ENCODE data around the gene PRKCE.

PRKCE gene

GRCh38 chr2:46071074-46071473 lies 419.6 kb downstream of the PRKCE start:
- no peak overlapping the region for H3K27ac ChIP-seq
- no peak for DNase-seq (ENCODE audit: low read depth, low spot score)

DNA sequence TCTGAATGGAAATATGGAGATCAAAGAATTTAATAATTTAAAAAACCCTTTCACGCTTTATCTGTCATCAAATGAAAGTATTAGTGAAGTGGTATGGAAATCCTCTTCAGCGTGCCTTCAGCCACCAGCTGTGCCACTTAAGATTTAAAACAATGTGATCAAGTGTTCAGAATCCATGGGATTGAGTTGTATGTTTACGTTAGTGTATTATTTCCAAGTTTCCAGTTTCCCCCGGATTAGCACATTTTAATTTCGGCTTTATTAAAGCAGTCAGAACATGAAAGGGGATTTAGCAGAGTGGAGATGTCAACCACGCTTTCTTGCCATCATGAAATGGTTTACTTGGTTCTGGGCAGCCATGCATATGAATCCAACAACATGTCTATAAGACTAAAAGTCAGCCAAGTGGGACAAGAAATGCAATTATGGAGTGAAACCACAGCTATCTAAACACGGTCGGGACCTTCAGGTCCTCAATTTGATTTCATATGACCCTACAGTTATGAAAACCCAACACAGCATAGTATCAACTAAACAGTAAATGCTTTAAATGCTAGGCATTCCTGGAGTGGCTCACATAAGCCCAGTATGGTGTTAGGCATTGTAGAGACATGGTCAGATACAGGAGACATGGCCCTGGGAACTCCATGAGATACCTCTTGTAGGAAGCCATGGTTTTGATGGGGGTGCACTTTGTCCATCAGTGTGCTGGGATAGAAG lies 420.8 kb downstream of the PRKCE start:
- no peak for DNase-seq (ENCODE audit: low read depth, low spot score)
- H3K27ac ChIP-seq = no peak overlapping the region

- peak overlapping the region; percentile 36 for H3K27ac ChIP-seq
- DNase-seq (ENCODE audit: low read depth, low spot score) = peak; percentile 39
Observed at GRCh38 chr2:46073540-46074046, 422.1 kb downstream of the PRKCE start.

DNA sequence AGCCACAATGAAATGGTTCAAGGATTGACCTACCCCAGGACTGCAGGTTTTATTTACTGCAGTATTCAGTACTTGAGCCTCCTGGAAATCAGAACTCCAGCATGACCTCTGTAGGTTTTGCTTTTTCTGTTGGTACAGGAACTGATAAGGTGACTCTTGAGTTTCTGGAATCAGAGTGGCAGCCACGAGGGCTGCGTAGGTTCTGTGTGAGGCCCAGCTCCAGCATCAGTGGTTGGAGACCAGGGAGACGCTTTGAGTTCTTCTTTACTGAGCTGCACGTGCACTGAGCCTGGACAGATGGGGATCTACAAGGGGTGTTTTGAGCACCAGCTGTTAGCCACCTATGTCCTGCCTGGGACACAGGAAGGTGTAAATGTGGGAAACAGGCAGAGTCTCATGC lies 423.0 kb downstream of the PRKCE start:
- no peak overlapping the region for H3K27ac ChIP-seq
- no peak for DNase-seq (ENCODE audit: low read depth, low spot score)

DNA sequence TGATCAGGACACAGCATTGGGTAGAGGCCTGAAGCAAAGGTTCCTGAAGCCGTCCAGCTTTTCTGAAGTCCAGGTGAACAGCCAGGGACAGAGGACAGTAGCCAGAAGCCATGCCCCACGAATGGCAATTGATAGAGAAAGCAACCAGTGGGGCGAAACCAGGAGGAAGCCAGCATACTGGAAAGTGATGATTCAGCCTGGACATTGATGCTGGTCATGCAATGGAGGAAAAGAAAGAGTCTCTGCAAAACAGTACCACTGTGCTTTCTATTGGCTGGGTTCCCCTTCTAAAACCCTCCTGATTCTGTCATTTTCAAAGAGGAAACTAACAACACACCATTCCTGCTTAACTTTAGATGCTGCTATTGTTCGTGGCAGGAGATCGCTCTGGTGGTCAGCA lies 424.4 kb downstream of the PRKCE start:
- no peak for DNase-seq (ENCODE audit: low read depth, low spot score)
- H3K27ac ChIP-seq = no peak overlapping the region

DNA sequence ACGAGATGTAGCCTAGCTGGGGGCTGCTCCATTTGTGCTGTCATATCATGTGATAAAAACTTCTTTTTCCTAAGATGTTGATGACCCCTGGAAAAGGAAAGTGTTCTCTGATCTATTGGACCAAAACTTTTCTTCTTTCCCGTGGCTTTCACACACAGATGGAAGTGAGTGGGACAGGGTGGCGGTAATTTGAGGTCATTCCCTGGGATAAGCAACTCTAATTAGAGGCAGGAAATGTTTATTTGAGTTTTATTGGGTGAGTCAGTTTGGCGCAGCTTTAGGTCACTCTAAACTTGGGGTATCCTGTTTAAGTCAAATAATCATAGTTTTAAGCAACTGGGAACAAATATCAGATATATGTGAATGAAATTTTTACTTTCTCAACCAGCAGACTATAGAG lies 424.8 kb downstream of the PRKCE start:
- H3K27ac ChIP-seq = no peak overlapping the region
- DNase-seq (ENCODE audit: low read depth, low spot score) = no peak

DNA sequence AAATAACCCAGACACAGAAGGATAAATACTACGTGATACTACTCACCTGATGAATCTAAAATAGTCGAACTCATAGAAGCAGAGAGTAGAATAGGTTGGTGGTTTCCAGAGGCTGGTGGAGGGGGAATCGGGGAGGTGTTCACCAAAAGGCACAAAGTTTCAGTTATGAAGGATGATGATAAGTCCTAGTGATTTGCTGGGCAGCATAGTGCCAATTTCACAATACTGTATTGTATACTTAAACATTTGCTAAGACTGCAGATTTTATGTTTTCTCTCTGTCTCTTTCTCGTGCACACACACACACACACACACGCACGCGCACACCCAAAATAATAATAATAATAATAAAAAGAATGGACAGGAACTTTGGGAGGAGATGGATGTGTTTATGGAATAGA lies 425.4 kb downstream of the PRKCE start:
- no peak for DNase-seq (ENCODE audit: low read depth, low spot score)

DNA sequence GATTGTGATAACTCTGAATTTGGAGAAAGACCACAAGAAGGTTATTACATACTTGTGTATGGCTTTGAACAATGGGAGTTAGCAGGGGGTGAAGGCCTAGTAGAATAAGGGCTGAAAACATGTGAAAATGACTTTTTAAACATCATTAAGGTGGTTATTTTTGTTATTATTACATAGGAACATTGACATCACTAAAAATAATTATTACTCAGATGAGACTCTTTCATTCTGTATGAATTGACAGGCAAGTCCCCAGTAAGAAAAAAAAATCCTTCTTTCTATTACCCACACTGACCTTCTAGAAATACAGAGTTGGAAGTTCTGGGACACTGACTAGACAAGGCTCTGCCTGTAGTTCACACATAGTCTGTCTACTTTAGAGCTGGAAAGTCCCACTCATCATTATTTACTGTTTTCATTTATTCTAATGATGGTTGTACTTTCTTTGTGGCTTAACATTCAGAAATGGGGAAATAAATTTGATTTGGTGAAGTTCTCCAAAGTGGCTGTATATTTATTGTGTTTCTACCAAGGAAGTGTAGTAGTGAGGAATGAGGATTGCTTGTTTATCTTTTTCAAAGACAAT lies 426.1 kb downstream of the PRKCE start:
- no peak for DNase-seq (ENCODE audit: low read depth, low spot score)
- no peak overlapping the region for H3K27ac ChIP-seq

More for the DNA sequence above, 425.4 kb downstream of the PRKCE start:
- H3K27ac ChIP-seq = no peak overlapping the region

DNA sequence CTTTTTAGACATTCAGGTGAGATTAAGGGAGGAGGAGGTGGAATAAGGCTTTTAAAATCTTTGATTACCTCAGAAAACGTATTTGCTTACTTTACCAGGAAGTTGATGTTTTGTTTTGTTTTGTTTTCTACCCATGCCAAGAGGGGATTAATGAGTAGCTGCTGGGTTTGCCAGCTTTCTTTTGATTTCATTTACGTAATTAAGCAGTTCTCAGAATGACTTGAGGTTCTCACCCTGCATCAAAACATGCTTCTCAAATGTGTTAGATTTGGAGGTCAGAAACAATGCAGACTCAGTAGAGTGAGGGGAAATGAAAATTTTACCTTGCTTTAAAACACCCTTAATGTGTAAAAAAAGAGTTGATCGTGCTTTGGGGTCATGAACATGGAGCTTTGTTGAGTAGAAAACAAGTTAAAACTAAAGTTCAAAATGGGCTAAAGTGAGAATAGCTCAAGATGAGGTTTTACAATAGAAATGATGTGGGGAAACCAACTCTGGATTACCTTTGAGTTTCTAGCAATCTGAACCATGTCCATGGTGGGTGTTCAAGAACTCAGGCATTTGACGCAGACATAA lies 428.6 kb downstream of the PRKCE start:
- no peak overlapping the region for H3K27ac ChIP-seq
- no peak for DNase-seq (ENCODE audit: low read depth, low spot score)

DNA sequence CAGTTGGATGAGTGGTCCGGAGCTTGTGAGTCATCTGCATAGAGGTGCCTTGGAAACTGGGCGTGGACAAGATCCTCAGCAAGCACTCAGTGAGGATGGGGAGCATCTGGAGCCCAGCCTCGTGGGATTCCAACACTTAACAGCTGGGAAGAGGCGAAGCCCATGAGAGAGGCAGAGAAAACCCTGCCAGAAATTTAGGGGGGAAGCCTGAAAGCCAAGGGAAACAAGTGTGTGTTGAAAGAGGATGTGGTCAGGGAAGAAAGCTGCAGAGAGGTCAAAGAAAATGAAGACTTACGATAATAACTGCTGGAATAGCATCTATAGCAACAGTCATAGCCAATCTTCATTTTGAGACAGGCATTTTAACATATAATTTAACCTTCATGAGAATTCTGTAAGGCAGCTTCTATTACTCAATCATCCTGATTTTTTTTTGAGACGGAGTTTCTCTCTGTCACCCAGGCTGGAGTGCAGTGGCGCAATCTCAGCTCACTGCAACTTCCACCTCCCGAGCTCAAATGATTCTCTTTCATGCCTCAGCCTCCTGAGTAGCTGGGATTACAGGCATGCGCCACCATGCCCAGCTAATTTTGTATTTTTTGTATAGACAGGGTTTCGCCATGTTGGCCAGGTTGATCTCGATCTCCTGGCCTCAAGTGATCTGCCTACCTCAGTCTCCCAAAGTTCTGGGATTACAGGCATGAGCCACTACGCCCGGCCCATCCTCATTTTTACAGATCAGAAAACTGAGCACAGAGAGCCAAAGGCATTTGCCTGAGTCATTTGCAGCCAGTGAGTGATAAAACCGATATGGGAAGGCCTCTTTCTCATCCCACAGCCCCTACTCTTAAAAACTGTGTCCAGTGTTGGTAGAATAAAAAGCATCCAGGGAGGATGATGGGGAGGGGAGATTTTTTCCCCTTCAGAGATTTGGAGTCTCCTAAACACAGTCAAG lies 431.3 kb downstream of the PRKCE start:
- H3K27ac ChIP-seq = no peak overlapping the region
- no peak for DNase-seq (ENCODE audit: low read depth, low spot score)

DNA sequence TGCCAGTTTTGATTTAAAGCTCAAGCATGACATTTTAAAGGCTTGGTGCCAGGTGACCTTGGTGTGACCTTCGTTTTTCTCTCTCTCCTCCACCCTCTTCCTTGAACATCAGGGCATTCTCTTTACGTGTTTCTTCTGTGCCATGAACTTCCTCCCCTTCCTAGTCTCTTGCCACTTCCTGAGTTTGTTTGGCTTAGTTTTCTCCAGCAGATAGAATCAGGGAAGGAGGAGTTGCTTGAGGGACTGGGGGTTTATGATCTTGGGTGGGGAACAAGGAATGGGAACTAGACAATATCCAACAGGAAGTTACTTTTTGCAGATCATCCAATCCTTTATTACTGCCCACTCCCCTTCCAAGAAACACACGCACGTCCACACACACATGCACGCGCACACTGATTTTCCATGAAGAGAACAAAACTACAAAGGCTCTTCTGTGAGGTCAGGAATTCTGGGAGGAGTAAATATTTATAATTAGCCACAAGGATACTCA lies 435.1 kb downstream of the PRKCE start:
- H3K27ac ChIP-seq = no peak overlapping the region

DNA sequence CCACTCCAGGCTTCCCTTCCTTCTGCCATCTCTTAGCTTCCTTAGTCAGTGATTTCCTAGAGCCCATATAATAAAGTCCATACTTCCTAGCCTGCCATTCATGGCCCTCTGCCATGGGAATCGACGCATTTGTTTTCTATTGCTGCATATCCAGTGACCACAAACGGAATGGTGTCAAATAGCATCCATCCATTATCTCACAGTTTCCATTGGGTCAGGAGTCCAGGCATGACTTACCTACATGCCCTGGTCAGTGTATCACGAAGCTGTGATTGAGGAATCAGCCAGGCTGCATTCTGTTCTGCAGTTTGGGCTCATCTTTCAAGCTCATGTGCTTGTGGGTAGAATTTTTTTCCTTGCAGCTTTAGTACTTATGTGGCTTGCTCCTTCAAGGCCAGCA lies 436.0 kb downstream of the PRKCE start:
- DNase-seq (ENCODE audit: low read depth, low spot score) = no peak
- H3K27ac ChIP-seq = no peak overlapping the region

More for the DNA sequence above, 435.1 kb downstream of the PRKCE start:
- DNase-seq (ENCODE audit: low read depth, low spot score) = no peak

DNA sequence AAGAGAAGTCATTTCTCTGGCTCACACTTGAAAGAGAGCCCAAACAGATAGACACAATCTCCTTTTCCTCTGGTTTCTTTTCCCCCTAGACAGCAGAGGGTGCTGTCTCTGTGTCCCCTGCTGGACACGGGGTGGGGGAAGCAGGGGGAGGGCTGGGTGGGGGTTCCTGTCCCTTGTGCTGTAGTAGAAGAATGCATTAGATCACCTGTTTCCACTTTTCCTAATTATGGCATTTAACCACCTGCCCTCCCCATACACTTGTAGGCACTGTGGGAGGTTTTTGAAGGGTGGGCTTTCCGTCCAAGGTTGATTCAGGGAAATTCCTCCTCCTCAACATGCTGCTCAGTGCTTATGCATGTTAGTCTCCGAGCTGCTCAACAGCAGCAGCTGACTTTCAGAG lies 439.5 kb downstream of the PRKCE start:
- DNase-seq (ENCODE audit: low read depth, low spot score) = no peak
- no peak overlapping the region for H3K27ac ChIP-seq

GRCh38 chr2:46091961-46092667 lies 440.6 kb downstream of the PRKCE start:
- no peak overlapping the region for H3K27ac ChIP-seq
- no peak for DNase-seq (ENCODE audit: low read depth, low spot score)

DNA sequence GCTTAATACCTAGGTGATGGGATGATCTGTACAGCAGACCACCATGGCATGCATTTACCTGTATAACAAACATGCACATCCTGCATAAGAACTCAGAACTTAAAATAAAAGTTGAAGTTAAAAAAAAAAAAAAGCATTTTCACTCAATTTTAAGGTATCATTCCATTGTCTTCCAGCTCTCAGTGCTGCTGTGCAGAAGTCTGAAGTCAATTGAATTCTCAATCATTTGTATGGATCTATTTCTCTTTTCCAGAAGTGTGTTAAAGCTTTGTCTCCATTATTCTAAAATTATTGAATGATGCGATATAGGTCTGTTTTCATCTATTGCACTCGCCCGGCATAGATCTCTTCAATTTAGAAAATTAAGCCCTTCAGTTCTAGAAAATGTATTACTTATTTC lies 443.2 kb downstream of the PRKCE start:
- no peak overlapping the region for H3K27ac ChIP-seq
- no peak for DNase-seq (ENCODE audit: low read depth, low spot score)

DNA sequence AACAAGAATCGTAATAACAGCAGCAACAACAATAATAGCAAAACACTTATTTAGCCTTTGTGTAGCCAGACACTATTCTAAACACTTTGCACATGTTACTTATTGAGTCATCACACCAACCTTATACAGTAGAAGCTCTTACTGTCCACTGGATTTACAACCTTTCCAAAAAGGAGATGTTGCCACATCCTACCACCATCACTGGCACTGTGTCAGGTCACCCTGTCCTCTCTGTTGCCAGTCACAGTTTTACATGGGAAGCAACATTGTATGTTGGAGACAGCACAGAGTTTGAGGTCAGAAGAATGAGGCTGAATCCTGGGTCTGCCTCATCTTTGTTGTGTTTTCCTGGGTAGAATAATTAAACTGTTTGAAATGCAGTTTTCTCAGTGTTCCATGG lies 444.4 kb downstream of the PRKCE start:
- no peak overlapping the region for H3K27ac ChIP-seq
- no peak for DNase-seq (ENCODE audit: low read depth, low spot score)

DNA sequence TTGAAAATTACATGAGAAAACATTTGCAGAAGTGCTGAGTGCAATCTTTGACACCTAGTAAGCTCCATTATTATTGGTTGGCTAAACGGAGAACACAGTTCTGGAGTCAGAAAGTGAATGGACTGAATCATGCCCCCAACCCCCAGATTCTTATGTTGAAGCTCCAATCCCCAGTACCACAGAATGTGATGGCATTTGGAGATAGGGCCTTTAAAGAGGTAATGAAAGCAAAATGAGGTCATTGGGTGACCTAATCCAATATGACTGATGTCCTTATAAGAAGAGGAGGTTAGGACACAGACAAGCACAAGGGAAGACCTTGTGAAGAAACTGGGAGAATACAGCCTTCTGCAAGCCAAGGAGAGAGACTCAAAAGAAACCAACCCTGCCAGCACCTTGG lies 444.8 kb downstream of the PRKCE start:
- no peak for DNase-seq (ENCODE audit: low read depth, low spot score)
- no peak overlapping the region for H3K27ac ChIP-seq

- peak; percentile 61 for DNase-seq (ENCODE audit: low read depth, low spot score)
- H3K27ac ChIP-seq = peak overlapping the region; percentile 91
Observed at GRCh38 chr2:46097714-46098480, 446.4 kb downstream of the PRKCE start.

- peak overlapping the region; percentile 91 for H3K27ac ChIP-seq
Observed at GRCh38 chr2:46098621-46099062, 447.2 kb downstream of the PRKCE start.

More at GRCh38 chr2:46098621-46099062, 447.2 kb downstream of the PRKCE start:
- peak; percentile 52 for DNase-seq (ENCODE audit: low read depth, low spot score)
